ENCODE results near the gene CCDC57. TPM values are rescaled to one million over a fixed set of nuclear protein-coding genes. Genes with fewer than 3 reads are reported as not detected.

The CCDC57 gene
- total RNA-seq, 1 donor from 2014 or later = 37.2 TPM

DNA sequence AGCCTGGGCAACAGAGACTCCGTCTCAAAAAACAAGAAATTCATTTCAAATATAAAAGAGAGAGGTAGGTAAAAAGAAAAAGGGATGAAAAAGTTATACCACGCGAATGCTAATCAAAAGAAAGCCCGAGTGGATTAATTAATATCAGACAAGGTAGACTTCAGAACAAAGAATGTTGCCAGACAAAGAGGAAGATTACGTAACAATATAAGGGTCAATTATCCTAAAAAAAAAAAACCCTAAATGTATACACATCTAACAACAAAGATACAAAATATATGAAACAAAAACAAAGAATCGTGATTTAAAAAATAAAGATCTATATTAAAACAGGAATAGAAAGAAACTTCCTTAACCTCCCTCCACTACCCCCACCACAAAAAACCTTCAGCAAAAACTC lies 44.1 kb downstream of the CCDC57 start:
- H3K4me3 Mint-ChIP-seq (ENCODE audit: unreplicated experiment) = no peak overlapping the region
- no peak for DNase-seq (ENCODE audit: low spot score)
- H3K36me3 Mint-ChIP-seq (ENCODE audit: low read depth, unreplicated experiment) = peaks cover 43% of the 10 kb centered on the region
- H3K9me3 Mint-ChIP-seq (ENCODE audit: unreplicated experiment) = no peaks in the 10 kb centered on the region
- H3K4me1 Mint-ChIP-seq (ENCODE audit: unreplicated experiment) = peaks cover 3% of the 10 kb centered on the region
- peaks cover 9% of the 10 kb centered on the region for H3K27me3 Mint-ChIP-seq (ENCODE audit: unreplicated experiment)
- H3K27ac Mint-ChIP-seq (ENCODE audit: unreplicated experiment) = no peak overlapping the region
- TF ChIP-seq, protein P1, sequence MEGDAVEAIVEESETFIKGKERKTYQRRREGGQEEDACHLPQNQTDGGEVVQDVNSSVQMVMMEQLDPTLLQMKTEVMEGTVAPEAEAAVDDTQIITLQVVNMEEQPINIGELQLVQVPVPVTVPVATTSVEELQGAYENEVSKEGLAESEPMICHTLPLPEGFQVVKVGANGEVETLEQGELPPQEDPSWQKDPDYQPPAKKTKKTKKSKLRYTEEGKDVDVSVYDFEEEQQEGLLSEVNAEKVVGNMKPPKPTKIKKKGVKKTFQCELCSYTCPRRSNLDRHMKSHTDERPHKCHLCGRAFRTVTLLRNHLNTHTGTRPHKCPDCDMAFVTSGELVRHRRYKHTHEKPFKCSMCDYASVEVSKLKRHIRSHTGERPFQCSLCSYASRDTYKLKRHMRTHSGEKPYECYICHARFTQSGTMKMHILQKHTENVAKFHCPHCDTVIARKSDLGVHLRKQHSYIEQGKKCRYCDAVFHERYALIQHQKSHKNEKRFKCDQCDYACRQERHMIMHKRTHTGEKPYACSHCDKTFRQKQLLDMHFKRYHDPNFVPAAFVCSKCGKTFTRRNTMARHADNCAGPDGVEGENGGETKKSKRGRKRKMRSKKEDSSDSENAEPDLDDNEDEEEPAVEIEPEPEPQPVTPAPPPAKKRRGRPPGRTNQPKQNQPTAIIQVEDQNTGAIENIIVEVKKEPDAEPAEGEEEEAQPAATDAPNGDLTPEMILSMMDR (IDR thresholded peaks at IDR 0.05; ENCODE audit: unreplicated experiment) = no peak

DNA sequence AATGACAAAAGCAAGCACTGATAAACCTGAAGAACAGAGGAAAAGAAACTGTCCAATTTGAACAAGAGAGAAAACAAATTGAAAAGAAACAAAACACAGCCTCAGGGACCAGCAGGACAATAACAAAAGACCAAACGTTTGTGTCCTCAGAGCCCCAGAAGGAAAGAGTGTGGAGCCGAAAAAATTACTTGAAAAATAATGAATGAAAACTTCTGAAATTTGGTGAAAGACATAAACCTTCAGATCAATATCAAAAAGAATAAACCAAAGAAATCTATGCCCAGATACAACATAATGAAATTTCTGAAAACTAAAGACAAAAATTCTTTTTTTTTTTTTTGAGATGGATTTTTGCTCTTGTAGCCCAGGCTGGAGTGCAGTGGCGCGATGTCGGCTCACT lies 45.6 kb downstream of the CCDC57 start:
- Mint-ChIP-seq H3K9me3 (ENCODE audit: unreplicated experiment) (no peaks in the 10 kb centered on the region), H3K27ac (ENCODE audit: unreplicated experiment) (no peak overlapping the region), H3K36me3 (ENCODE audit: low read depth, unreplicated experiment) (peaks cover 34% of the 10 kb centered on the region), H3K4me3 (ENCODE audit: unreplicated experiment) (no peak overlapping the region), H3K4me1 (ENCODE audit: unreplicated experiment) (no peaks in the 10 kb centered on the region), H3K27me3 (ENCODE audit: unreplicated experiment) (peaks cover 8% of the 10 kb centered on the region)
- DNase-seq (ENCODE audit: low spot score) = no peak
- TF ChIP-seq, protein P1 (IDR thresholded peaks at IDR 0.05; ENCODE audit: unreplicated experiment) = no peak

DNA sequence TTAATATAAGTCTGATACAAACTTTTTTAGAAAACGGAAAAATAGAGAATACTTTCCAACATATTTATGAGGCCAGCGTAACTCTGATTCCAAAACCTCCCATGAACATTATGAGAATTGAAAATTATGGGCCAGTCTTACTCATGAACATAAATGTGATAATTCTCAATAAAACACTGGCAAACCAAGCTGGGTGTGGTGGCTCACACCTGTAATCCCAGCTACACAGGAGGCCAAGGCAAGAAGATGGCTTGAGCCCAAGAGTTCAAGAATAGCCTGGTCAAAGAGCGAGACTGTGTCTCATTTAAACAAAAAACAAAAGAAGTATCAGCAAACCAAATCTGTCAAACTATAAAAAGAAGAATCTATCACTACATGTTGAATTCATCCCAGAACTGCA lies 47.8 kb downstream of the CCDC57 start:
- no peaks in the 10 kb centered on the region for H3K9me3 Mint-ChIP-seq (ENCODE audit: unreplicated experiment)
- peak overlapping the region; percentile 18 for H3K4me3 Mint-ChIP-seq (ENCODE audit: unreplicated experiment)
- H3K36me3 Mint-ChIP-seq (ENCODE audit: low read depth, unreplicated experiment) = peaks cover 26% of the 10 kb centered on the region
- DNase-seq (ENCODE audit: low spot score) = no peak
- H3K27ac Mint-ChIP-seq (ENCODE audit: unreplicated experiment) = no peak overlapping the region
- TF ChIP-seq, protein P1 (IDR thresholded peaks at IDR 0.05; ENCODE audit: unreplicated experiment) = no peak
- H3K4me1 Mint-ChIP-seq (ENCODE audit: unreplicated experiment) = no peaks in the 10 kb centered on the region
- H3K27me3 Mint-ChIP-seq (ENCODE audit: unreplicated experiment) = peaks cover 4% of the 10 kb centered on the region

DNA sequence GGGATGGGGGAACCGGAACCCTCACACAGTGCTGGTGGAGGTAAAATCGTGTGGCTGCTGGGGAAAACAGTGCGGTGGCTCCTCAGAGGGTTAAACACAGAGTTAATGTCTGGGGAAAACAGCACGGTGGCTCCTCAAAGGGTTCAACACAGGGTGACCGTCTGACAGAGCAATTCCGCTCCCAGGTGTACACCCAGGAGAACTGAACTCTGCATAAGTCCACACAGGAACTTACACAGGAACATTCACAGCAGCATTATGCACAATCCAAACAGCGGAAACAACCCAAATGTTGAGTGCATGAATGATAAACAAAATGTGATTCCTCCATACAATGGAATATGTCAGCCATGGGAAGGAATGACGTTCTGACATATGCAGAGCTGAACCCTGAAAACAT lies 51.4 kb downstream of the CCDC57 start:
- no peak for DNase-seq (ENCODE audit: low spot score)
- no peaks in the 10 kb centered on the region for H3K4me1 Mint-ChIP-seq (ENCODE audit: unreplicated experiment)
- no peaks in the 10 kb centered on the region for H3K9me3 Mint-ChIP-seq (ENCODE audit: unreplicated experiment)
- no peak overlapping the region for H3K4me3 Mint-ChIP-seq (ENCODE audit: unreplicated experiment)
- H3K27me3 Mint-ChIP-seq (ENCODE audit: unreplicated experiment) = peaks cover 6% of the 10 kb centered on the region
- no peak overlapping the region for H3K27ac Mint-ChIP-seq (ENCODE audit: unreplicated experiment)
- TF ChIP-seq, protein P1 (IDR thresholded peaks at IDR 0.05; ENCODE audit: unreplicated experiment) = no peak
- peaks cover 19% of the 10 kb centered on the region for H3K36me3 Mint-ChIP-seq (ENCODE audit: low read depth, unreplicated experiment)

DNA sequence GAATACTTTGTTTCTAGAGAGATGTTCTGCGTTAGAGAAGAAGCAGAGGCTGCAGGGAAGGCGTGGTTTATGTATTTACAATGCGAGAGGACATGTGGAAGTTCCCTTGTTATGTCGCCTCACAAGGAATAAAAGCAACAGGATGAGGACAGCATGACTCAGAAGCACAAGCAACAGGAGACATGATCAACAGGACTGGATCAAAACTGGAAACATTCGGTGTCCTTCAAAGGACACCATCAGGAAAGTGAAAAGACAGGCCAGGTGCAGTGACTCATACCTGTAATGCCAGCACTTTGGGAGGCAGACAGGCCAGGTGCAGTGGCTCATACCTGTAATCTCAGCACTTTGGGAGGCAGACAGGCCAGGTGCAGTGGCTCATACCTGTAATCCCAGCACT lies 52.6 kb downstream of the CCDC57 start:
- H3K4me3 Mint-ChIP-seq (ENCODE audit: unreplicated experiment) = no peak overlapping the region
- H3K27me3 Mint-ChIP-seq (ENCODE audit: unreplicated experiment) = peaks cover 6% of the 10 kb centered on the region
- no peak for DNase-seq (ENCODE audit: low spot score)
- H3K36me3 Mint-ChIP-seq (ENCODE audit: low read depth, unreplicated experiment) = peaks cover 19% of the 10 kb centered on the region
- H3K9me3 Mint-ChIP-seq (ENCODE audit: unreplicated experiment) = no peaks in the 10 kb centered on the region
- no peak overlapping the region for H3K27ac Mint-ChIP-seq (ENCODE audit: unreplicated experiment)
- H3K4me1 Mint-ChIP-seq (ENCODE audit: unreplicated experiment) = no peaks in the 10 kb centered on the region
- TF ChIP-seq, protein P1 (IDR thresholded peaks at IDR 0.05; ENCODE audit: unreplicated experiment) = no peak

Data from endothelial cell (in vitro differentiated cells).